T-helper 1 cell treated with Interleukin-12 subunit alpha and Interleukin-12 subunit beta and Interleukin-4 antibody, amounts not matched to agents 30 μg/mL and 1 μg/mL, for 36 hours (primary cell): ENCODE data around the gene CD83.
A peak's percentile ranks its signal among the peaks of the same experiment; 100 is the strongest.
"Not testable (repeated sequence)": the region's sequence is repeated elsewhere in the genome, so short reads cannot be mapped to it uniquely, and the experiment has no call there.

Source experiments
- H3K27ac Mint-ChIP-seq: one replicate; pipeline ENCODE4 v1.8.0; 2021; ENCODE audit warnings: mild to moderate bottlenecking, mixed read lengths
- H3K27me3 Mint-ChIP-seq: one replicate; pipeline ENCODE4 v1.8.0; 2021; ENCODE audit warnings: low read depth, mixed read lengths
- H3K36me3 Mint-ChIP-seq: one replicate; pipeline ENCODE4 v1.8.0; 2021; ENCODE audit warnings: low read depth, mixed read lengths
- H3K4me1 Mint-ChIP-seq: one replicate; pipeline ENCODE4 v1.8.0; 2021; ENCODE audit warnings: low read depth, mixed read lengths
- H3K4me3 Mint-ChIP-seq: one replicate; pipeline ENCODE4 v1.8.0; 2021; ENCODE audit warnings: mild to moderate bottlenecking, moderate library complexity, mixed read lengths
- H3K9me3 Mint-ChIP-seq: one replicate; pipeline ENCODE4 v1.8.0; 2021; ENCODE audit warnings: mixed read lengths

Gene CD83

DNA sequence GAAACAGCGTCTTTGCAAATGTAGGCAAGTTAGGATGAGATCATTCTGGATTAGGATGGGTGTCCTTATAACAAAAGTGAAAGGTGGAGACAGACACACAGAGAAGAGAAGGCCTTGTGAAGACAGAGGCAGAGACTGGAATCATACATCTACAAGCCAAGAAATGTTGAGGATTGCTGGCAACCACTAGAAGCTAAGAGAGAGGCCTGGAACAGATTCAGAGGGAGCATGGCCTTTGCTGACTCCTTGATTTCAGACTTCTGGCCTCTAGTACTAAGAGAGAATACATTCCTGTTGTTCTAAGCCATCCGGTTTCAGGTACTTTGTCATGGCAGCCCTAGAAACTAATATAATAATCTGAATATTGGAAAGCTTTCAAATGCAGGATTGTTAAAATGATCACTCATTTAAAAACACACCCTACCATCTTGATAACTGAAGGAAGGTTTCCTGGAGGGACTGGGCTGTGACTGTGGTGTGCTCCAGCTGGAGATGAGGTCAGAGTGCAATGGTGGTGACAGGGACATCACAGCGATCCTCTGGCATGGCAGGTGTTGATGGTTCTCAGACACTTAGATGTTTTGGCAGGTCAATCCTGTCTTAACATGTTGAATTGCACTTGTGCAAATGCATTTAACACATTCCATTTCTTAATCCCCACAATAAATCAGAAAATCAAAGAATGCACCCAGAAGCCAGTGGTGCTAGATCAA lies 25.1 kb downstream of the CD83 start:
- Mint-ChIP-seq H3K4me3 (no peak overlapping the region), H3K4me1 (peaks cover 5% of the 10 kb centered on the region), H3K36me3 (peaks cover 1% of the 10 kb centered on the region), H3K9me3 (no peaks in the 10 kb centered on the region), H3K27ac (peak overlapping the region; percentile 4), H3K27me3 (no peaks in the 10 kb centered on the region)

DNA sequence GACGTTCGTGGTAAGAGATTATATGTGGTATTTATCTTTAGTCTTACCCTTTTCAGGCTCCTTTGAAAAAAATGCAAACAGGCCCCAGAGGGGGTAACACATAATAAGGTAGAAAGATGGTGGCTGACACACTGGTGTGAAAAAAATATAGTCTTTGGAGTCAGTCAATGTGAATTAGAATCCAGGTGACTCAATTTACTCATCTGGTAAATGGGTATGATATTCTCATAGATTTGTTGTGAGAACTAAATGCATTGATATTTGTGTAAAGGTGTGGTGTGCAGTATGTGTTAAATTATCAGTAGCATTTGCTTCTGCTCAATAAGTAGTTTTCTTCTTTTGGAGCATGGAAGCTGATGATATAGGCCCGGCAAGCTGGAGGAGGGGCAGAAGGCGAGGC lies 25.7 kb downstream of the CD83 start:
- Mint-ChIP-seq H3K36me3 (peaks cover 1% of the 10 kb centered on the region), H3K4me1 (peaks cover 5% of the 10 kb centered on the region), H3K27me3 (no peaks in the 10 kb centered on the region), H3K9me3 (no peaks in the 10 kb centered on the region), H3K27ac (peak overlapping the region; percentile 4), H3K4me3 (no peak overlapping the region)

GRCh38 chr6:14144678-14145113 lies 27.1 kb downstream of the CD83 start:
- no peaks in the 10 kb centered on the region for H3K27me3 Mint-ChIP-seq
- H3K36me3 Mint-ChIP-seq: peaks cover 1% of the 10 kb centered on the region
- H3K4me3 Mint-ChIP-seq: no peak overlapping the region
- H3K9me3 Mint-ChIP-seq: no peaks in the 10 kb centered on the region
- H3K4me1 Mint-ChIP-seq: peaks cover 5% of the 10 kb centered on the region
- no peak overlapping the region for H3K27ac Mint-ChIP-seq

DNA sequence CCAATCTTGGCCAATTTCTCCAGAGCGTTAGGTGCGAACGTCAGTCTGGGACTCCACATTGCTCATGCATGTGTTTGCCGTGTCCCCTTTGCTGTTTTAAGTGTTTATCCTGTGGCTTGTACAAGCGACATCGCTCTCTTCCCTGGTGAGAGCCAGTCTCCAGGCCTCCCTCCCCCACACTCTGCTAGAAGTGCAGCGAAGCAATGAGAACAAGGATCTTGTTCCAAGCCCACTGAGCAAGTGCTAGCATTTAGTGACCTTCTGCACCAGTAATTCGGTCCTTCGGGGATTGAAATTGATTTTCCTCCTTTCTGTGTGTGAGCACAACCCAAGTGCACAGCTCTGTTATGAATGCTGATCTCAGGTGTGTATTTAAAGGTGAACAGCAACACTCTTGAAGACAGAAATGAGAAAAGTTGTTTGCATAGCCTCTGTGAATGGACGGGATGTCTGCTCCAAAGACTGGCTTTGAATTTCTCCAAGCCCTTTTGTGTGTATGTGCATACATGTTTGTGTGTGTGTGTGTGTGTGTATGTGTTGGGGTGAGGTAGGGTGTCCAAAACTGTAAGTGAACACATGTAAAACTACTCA lies 29.0 kb downstream of the CD83 start:
- Mint-ChIP-seq H3K4me1 (peaks cover 5% of the 10 kb centered on the region), H3K36me3 (peaks cover 1% of the 10 kb centered on the region), H3K27ac (no peak overlapping the region), H3K27me3 (no peaks in the 10 kb centered on the region), H3K9me3 (no peaks in the 10 kb centered on the region), H3K4me3 (no peak overlapping the region)

DNA sequence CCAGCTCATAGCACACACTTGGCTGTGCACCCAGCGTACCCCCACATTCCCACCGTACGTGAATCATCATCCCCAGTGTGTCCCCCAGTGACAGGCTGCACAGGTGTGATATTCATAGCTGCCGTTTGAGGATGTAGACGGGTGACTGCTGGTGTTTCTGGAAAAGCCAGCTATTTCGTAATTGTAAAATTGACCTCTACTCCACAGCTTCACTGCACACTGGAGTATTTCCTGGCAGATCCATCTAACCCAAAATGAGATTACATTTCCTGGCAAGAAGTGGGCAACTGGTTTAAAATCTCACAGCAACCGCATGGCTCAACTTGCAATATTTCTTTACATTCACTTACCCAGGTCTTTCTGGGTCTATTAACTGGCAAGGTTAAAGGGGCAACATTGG lies 30.3 kb downstream of the CD83 start:
- H3K4me1 Mint-ChIP-seq: peaks cover 5% of the 10 kb centered on the region
- peaks cover 5% of the 10 kb centered on the region for H3K27me3 Mint-ChIP-seq
- H3K9me3 Mint-ChIP-seq: no peaks in the 10 kb centered on the region
- H3K36me3 Mint-ChIP-seq: no peaks in the 10 kb centered on the region
- no peak overlapping the region for H3K27ac Mint-ChIP-seq
- no peak overlapping the region for H3K4me3 Mint-ChIP-seq

DNA sequence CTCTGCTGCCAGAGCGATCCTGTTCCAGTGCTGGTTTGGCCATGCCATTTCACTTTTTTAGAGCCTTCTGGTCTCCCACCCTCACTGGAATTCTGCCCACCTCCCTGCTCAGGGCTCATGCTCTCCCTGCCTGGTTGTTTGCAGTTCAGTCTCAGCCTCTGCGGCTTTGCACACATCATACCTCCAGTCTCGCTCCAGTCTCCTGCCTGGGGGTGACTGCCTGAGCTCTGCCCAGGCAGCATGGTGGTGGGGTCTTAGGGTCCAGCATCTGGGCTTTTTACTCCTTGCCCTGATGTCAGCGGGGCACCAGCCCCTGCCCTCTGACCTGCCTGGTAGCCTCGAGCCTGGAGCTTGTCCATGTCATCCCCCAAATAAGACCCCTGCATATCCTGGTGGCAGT lies 30.9 kb downstream of the CD83 start:
- Mint-ChIP-seq H3K27ac (no peak overlapping the region), H3K27me3 (peaks cover 5% of the 10 kb centered on the region), H3K4me1 (peaks cover 5% of the 10 kb centered on the region), H3K9me3 (no peaks in the 10 kb centered on the region), H3K4me3 (no peak overlapping the region), H3K36me3 (no peaks in the 10 kb centered on the region)

- no peak overlapping the region for H3K4me3 Mint-ChIP-seq
- no peaks in the 10 kb centered on the region for H3K36me3 Mint-ChIP-seq
- H3K9me3 Mint-ChIP-seq: no peaks in the 10 kb centered on the region
- peaks cover 8% of the 10 kb centered on the region for H3K27me3 Mint-ChIP-seq
- peaks cover 5% of the 10 kb centered on the region for H3K4me1 Mint-ChIP-seq
- no peak overlapping the region for H3K27ac Mint-ChIP-seq
Observed at GRCh38 chr6:14149053-14149738, 31.6 kb downstream of the CD83 start.

- H3K4me3 Mint-ChIP-seq: no peak overlapping the region
- H3K4me1 Mint-ChIP-seq: peaks cover under 1% of the 10 kb centered on the region
- no peak overlapping the region for H3K27ac Mint-ChIP-seq
- H3K36me3 Mint-ChIP-seq: no peaks in the 10 kb centered on the region
- no peaks in the 10 kb centered on the region for H3K9me3 Mint-ChIP-seq
- H3K27me3 Mint-ChIP-seq: peaks cover 8% of the 10 kb centered on the region
Observed at GRCh38 chr6:14149739-14150130, 32.2 kb downstream of the CD83 start.

DNA sequence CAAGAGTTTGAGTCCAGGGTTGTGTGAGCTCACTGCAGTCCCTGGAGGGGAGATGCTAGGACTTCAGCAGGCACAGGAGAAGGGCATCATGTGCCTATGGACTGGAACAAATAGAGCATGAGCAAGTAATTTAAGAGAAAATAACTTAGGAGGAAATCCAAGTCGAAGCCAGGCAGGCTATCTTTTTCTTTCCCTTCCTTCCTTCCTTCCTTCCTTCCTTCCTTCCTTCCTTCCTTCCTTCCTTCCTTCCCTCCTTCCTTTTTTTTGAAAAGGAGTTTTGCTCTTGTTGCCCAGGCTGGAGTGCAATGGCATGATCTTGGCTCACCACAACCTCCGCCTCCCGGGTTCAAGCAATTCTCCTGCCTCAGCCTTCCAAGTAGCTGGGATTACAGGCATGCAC lies 33.7 kb downstream of the CD83 start:
- H3K9me3 Mint-ChIP-seq, H3K4me3 Mint-ChIP-seq, H3K27ac Mint-ChIP-seq, H3K4me1 Mint-ChIP-seq, H3K36me3 Mint-ChIP-seq: not testable (repeated sequence)
- peaks cover 16% of the 10 kb centered on the region for H3K27me3 Mint-ChIP-seq

- Mint-ChIP-seq H3K27ac (no peak overlapping the region), H3K4me3 (no peak overlapping the region), H3K4me1 (no peaks in the 10 kb centered on the region), H3K36me3 (no peaks in the 10 kb centered on the region), H3K27me3 (peaks cover 16% of the 10 kb centered on the region), H3K9me3 (no peaks in the 10 kb centered on the region)
Observed at GRCh38 chr6:14151773-14152172, 34.2 kb downstream of the CD83 start.

GRCh38 chr6:14153228-14153627 lies 35.7 kb downstream of the CD83 start:
- no peak overlapping the region for H3K27ac Mint-ChIP-seq
- peaks cover 16% of the 10 kb centered on the region for H3K27me3 Mint-ChIP-seq
- H3K4me1 Mint-ChIP-seq: no peaks in the 10 kb centered on the region
- H3K36me3 Mint-ChIP-seq: no peaks in the 10 kb centered on the region
- no peak overlapping the region for H3K4me3 Mint-ChIP-seq
- H3K9me3 Mint-ChIP-seq: no peaks in the 10 kb centered on the region

DNA sequence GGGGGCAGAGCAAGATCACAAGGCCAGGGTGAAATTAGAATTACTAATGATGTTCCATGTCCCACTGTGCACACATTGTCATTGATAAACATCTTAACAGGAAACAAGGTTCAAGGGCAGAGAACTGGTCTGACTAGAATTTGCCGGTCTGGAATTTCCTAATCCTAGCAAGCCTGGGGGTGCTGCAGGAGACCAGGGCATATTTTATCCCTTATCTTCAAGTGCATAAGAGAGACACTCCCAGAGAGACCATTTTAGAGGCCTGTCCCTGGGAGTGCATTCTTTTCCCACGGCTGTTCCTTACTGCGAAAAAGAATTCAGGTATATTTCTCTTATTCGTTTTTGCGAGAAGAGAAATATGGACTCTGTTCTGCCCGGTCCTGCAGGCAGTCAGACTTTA lies 41.5 kb downstream of the CD83 start:
- Mint-ChIP-seq H3K9me3 (no peaks in the 10 kb centered on the region), H3K27ac (no peak overlapping the region), H3K4me1 (no peaks in the 10 kb centered on the region), H3K36me3 (no peaks in the 10 kb centered on the region), H3K4me3 (no peak overlapping the region), H3K27me3 (peaks cover 8% of the 10 kb centered on the region)

DNA sequence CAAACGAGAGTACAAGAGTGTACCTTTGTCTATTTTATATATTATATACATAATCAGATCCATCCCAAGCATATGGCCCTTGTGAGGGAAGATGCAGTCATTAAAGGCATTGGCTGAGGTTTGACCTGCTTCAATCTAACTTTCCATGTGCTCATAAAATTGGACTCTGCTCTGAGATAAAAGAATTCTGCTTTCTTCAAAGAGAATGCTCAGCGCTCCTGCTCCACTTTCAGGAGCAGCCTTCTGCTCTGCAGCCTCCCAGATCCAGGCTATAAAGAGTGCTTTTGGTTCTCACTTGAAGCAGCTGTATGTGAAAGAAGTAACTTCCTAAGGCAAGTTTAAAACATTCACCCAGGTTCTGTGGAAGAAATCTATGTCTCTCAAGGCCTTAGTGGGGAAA lies 45.3 kb downstream of the CD83 start:
- Mint-ChIP-seq H3K27ac (no peak overlapping the region), H3K27me3 (no peaks in the 10 kb centered on the region), H3K4me1 (no peaks in the 10 kb centered on the region), H3K9me3 (peaks cover 8% of the 10 kb centered on the region), H3K36me3 (no peaks in the 10 kb centered on the region), H3K4me3 (no peak overlapping the region)

DNA sequence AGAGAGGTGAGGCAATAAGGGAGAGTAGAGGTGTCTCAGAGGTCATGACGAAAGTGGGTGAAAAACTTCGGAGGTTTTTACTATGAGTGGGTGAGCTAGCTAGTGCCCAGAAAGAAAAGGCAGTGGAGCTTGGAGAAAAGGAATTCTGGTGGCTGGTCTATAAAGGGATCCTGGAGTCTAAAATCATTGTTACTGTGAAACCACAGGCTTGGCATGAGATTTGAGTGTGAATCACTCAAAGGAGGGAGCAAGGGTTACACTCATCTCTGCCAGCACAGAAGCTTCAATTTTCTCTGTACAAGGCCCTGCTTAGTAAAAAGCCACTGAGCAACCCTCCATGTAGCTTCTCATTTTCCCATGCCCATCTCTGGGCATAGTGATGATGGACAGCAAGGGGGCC lies 47.5 kb downstream of the CD83 start:
- H3K27ac Mint-ChIP-seq: no peak overlapping the region
- peaks cover 30% of the 10 kb centered on the region for H3K9me3 Mint-ChIP-seq
- H3K36me3 Mint-ChIP-seq: no peaks in the 10 kb centered on the region
- H3K27me3 Mint-ChIP-seq: no peaks in the 10 kb centered on the region
- H3K4me3 Mint-ChIP-seq: no peak overlapping the region
- no peaks in the 10 kb centered on the region for H3K4me1 Mint-ChIP-seq

- H3K4me3 Mint-ChIP-seq: no peak overlapping the region
- H3K27me3 Mint-ChIP-seq: no peaks in the 10 kb centered on the region
- H3K9me3 Mint-ChIP-seq: peaks cover 45% of the 10 kb centered on the region
- H3K27ac Mint-ChIP-seq: no peak overlapping the region
- no peaks in the 10 kb centered on the region for H3K4me1 Mint-ChIP-seq
- H3K36me3 Mint-ChIP-seq: peaks cover 2% of the 10 kb centered on the region
Observed at GRCh38 chr6:14166839-14167238, 49.3 kb downstream of the CD83 start.
